ENCODE results near the gene TASOR2. TPM values are rescaled to one million over a fixed set of nuclear protein-coding genes. Genes with fewer than 3 reads are reported as not detected.

Gene TASOR2
- total and polyA plus RNA-seq, 9 of the 15 experiments (the other 6 are each of a cell fraction or from before 2014, with no cell fraction given): 12.7 to 75.3 (median 52.3) TPM

DNA sequence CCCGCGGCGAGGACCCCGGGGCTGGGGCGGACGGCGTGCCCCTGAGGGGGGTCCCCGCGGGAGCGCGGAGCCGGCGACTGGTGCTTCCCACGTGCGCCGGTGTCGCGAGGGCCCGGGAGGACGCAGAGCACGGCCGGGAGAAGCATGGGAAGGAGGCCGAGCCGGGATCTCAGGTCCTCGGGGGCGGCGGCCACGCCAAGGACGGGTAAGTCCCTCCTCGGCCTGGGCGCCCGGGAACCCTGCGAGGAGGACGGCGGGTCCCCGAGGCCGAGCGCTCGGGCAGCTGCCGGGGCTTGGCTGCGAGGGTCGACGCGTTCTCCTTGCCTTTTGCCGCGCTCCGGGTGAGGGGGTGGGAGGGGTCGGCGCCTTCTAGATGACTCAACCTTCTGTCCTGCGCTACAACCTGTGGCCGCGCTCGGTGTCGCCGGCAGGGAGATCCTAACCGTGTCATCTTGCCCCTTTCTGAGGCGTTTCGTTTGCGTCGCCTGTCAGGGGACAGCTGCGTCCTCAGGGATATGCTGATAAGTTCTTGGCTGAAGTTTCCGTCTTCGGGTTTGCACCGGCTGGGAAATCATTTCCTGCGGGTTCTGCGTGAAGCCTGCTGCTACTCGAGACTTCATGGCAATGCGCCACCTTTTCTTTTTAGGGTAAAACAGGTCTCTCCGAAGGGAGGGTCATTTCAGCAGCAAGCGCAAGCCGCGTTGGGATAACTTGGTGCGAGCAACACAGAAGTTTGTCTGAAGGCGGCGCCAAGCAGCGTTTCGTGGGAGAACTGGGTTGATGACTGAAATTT is 529 bp downstream of the TASOR2 start (continued):
- TF ChIP-seq SAP30 (IDR thresholded peaks at IDR 0.05; ENCODE audit: borderline replicate concordance, insufficient read depth, low read depth, low read length, poor library complexity, severe bottlenecking) (peak; percentile 97), E2F6 (IDR thresholded peaks at IDR 0.05; ENCODE audit: borderline replicate concordance in 1 of 2, extremely low read depth in 1 of 2, insufficient read depth in 1 of 2, insufficient read length in 1 of 2, low read depth in 1 of 2, low read length in 1 of 2, poor library complexity in 1 of 2, severe bottlenecking in 1 of 2) (peak; percentile 82 to 96), ARNT (IDR thresholded peaks at IDR 0.05) (0 out of 4 replicates have a peak, but pooled peaks have one; percentile 49 to 54), JUND (IDR thresholded peaks at IDR 0.05; ENCODE audit: borderline replicate concordance, low read depth, low read length) (0 out of 2 replicates have a peak, but pooled peaks have one; percentile 51), JUND (tag; IDR thresholded peaks at IDR 0.05; ENCODE audit: borderline replicate concordance, low read depth, low read length) (peak; percentile 14; the same call in 1 of the 3 replicates), RBM14 (IDR thresholded peaks at IDR 0.05; ENCODE audit: borderline replicate concordance, insufficient read depth, low read depth, low read length) (0 out of 2 replicates have a peak, but pooled peaks have one; percentile 32), GABPB1 (CRISPR knock-in tag; IDR thresholded peaks at IDR 0.05) (peak; percentile 17; the same call in 1 of the 2 replicates), NBN (IDR thresholded peaks at IDR 0.05; ENCODE audit: low read depth) (peak; percentile 76; the same call in 1 of the 2 replicates), MCM2 (IDR thresholded peaks at IDR 0.05; ENCODE audit: low read depth) (no peak), ZNF12 (CRISPR knock-in tag; IDR thresholded peaks at IDR 0.05) (peak; percentile 74; the same call in 1 of the 2 replicates), CBFA2T3 (IDR thresholded peaks at IDR 0.05) (peak; percentile 48), ETV6 (IDR thresholded peaks at IDR 0.05; ENCODE audit: borderline replicate concordance in 1 of 2, low read depth in 2 of 2, low read length in 1 of 2) (no peak), ETV6 (CRISPR knock-in tag; IDR thresholded peaks at IDR 0.05; ENCODE audit: borderline replicate concordance) (peak; percentile 45; the same call in 1 of the 2 replicates), SAFB (IDR thresholded peaks at IDR 0.05; ENCODE audit: borderline replicate concordance, low read depth, low read length) (peak; percentile 44; the same call in 1 of the 2 replicates), ZNF239 (CRISPR knock-in tag; IDR thresholded peaks at IDR 0.05) (no peak), FOXK2 (conservative IDR thresholded peaks at IDR 0.05 in 1 of 2, IDR thresholded peaks at IDR 0.05 in 1 of 2; ENCODE audit: low read depth in 2 of 2) (peak; percentile 19 to 40; a peak in 2 of 4 replicates), ZNF57 (CRISPR knock-in tag; IDR thresholded peaks at IDR 0.05) (0 out of 2 replicates have a peak, but pooled peaks have one; percentile 18), NFXL1 (CRISPR knock-in tag; IDR thresholded peaks at IDR 0.05) (no peak)
- TF ChIP-seq, protein P1, sequence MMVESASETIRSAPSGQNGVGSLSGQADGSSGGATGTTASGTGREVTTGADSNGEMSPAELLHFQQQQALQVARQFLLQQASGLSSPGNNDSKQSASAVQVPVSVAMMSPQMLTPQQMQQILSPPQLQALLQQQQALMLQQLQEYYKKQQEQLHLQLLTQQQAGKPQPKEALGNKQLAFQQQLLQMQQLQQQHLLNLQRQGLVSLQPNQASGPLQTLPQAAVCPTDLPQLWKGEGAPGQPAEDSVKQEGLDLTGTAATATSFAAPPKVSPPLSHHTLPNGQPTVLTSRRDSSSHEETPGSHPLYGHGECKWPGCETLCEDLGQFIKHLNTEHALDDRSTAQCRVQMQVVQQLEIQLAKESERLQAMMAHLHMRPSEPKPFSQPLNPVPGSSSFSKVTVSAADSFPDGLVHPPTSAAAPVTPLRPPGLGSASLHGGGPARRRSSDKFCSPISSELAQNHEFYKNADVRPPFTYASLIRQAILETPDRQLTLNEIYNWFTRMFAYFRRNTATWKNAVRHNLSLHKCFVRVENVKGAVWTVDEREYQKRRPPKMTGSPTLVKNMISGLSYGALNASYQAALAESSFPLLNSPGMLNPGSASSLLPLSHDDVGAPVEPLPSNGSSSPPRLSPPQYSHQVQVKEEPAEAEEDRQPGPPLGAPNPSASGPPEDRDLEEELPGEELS (CRISPR knock-in tag; IDR thresholded peaks at IDR 0.05; ENCODE audit: borderline replicate concordance): no peak; the same call in 1 of the 2 replicates
- TF ChIP-seq, protein P2, sequence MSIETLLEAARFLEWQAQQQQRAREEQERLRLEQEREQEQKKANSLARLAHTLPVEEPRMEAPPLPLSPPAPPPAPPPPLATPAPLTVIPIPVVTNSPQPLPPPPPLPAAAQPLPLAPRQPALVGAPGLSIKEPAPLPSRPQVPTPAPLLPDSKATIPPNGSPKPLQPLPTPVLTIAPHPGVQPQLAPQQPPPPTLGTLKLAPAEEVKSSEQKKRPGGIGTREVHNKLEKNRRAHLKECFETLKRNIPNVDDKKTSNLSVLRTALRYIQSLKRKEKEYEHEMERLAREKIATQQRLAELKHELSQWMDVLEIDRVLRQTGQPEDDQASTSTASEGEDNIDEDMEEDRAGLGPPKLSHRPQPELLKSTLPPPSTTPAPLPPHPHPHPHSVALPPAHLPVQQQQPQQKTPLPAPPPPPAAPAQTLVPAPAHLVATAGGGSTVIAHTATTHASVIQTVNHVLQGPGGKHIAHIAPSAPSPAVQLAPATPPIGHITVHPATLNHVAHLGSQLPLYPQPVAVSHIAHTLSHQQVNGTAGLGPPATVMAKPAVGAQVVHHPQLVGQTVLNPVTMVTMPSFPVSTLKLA (conservative IDR thresholded peaks at IDR 0.05): peak; percentile 11 to 41; a peak in 2 of 4 replicates

Data from K562 (cell line).